D721Med (cell line): ENCODE results near the gene ELOVL1.

ENCODE experiments used
- DNase-seq: peaks from one replicate; pipeline ENCODE4 v3.0.0; 2011; ENCODE audit warnings: low spot score; ENCODE audit not compliant: insufficient read length
- FAIRE-seq: peaks from 2 replicates; lab custom pipeline; 2011; peaks lifted over from hg19 to GRCh38; lab: Jason Lieb, UNC
- CTCF ChIP-seq: IDR thresholded peaks from 2 replicates; pipeline ENCODE4 v1.5.1; 2012; ENCODE audit warnings: mild to moderate bottlenecking, control low read depth; ENCODE audit not compliant: insufficient read depth; ENCODE audit errors: missing control alignments

Gene ELOVL1

GRCh38 chr1:43327549-43328292, 40.1 kb downstream of the ELOVL1 start:
- no peak for FAIRE-seq
- DNase-seq: no peak
- no peak for TF ChIP-seq CTCF

- TF ChIP-seq CTCF: no peak
- DNase-seq (no peak), FAIRE-seq (no peak)
These were observed 42.4 kb downstream of the ELOVL1 start for GRCh38 chr1:43325381-43325780.

GRCh38 chr1:43324810-43325209, 43.0 kb downstream of the ELOVL1 start:
- TF ChIP-seq CTCF: no peak
- FAIRE-seq (no peak), DNase-seq (no peak)

- no peak for TF ChIP-seq CTCF
- DNase-seq (no peak), FAIRE-seq (no peak)
These were observed 45.3 kb downstream of the ELOVL1 start for GRCh38 chr1:43322506-43322905.

GRCh38 chr1:43321331-43321891, 46.4 kb downstream of the ELOVL1 start:
- FAIRE-seq: no peak
- TF ChIP-seq CTCF: no peak

GRCh38 chr1:43319766-43320165, 48.0 kb downstream of the ELOVL1 start:
- no peak for TF ChIP-seq CTCF
- no peak for FAIRE-seq
- no peak for DNase-seq

More at GRCh38 chr1:43321331-43321891, 46.4 kb downstream of the ELOVL1 start:
- no peak for DNase-seq

- DNase-seq: no peak
- no peak for TF ChIP-seq CTCF
- no peak for FAIRE-seq
These were observed 48.5 kb downstream of the ELOVL1 start for GRCh38 chr1:43319288-43319687.
